WTC11 (cell line): Measurements from ENCODE around the gene KRTAP5-2.

Experiments used
- CBFB ChIP-seq: sonication (generic); formaldehyde crosslinking; IDR thresholded peaks from 2 replicates; pipeline ENCODE4 v1.8.1; 2022; ENCODE audit warnings: mild to moderate bottlenecking, low read depth, missing genetic modification reagents
- CDX4 ChIP-seq: fragments of 250-450 bp; sonication (Bioruptor Pico); IDR thresholded peaks from 2 replicates; pipeline ENCODE4 v1.9.0; 2021; ENCODE audit warnings: moderate library complexity, mild to moderate bottlenecking, inconsistent platforms, borderline replicate concordance
- CREB1 ChIP-seq: sonication (generic); formaldehyde crosslinking; IDR thresholded peaks from 2 replicates; pipeline ENCODE4 v1.8.0; 2023; ENCODE audit warnings: mild to moderate bottlenecking, missing genetic modification reagents
- CTCF ChIP-seq: fragments of 200-600 bp; IDR thresholded peaks from 2 replicates; pipeline ENCODE4 v1.8.0; 2022; ENCODE audit warnings: antibody characterized with exemption
- E2F1 ChIP-seq: sonication (generic); formaldehyde crosslinking; IDR thresholded peaks from 2 replicates; pipeline ENCODE4 v1.8.0; 2022; ENCODE audit warnings: mild to moderate bottlenecking, missing genetic modification reagents
- E2F4 ChIP-seq: sonication (generic); formaldehyde crosslinking; IDR thresholded peaks from 2 replicates; pipeline ENCODE4 v1.8.1; 2022; ENCODE audit warnings: low read depth, mild to moderate bottlenecking, moderate library complexity, missing genetic modification reagents, borderline replicate concordance
- ESRRA ChIP-seq: sonication (generic); formaldehyde crosslinking; IDR thresholded peaks from 2 replicates; pipeline ENCODE4 v1.8.1; 2022; ENCODE audit warnings: mild to moderate bottlenecking, missing genetic modification reagents, borderline replicate concordance
- FOXJ3 ChIP-seq: sonication (generic); formaldehyde crosslinking; IDR thresholded peaks from 2 replicates; pipeline ENCODE4 v1.9.0; 2021; ENCODE audit warnings: missing genetic modification reagents, mild to moderate bottlenecking, borderline replicate concordance
- FOXP1 ChIP-seq: sonication (generic); formaldehyde crosslinking; IDR thresholded peaks from 2 replicates; pipeline ENCODE4 v1.8.0; 2022; ENCODE audit warnings: missing genetic modification reagents, mild to moderate bottlenecking, moderate library complexity, borderline replicate concordance
- GABPB1 ChIP-seq: sonication (generic); formaldehyde crosslinking; IDR thresholded peaks from 2 replicates; pipeline ENCODE4 v1.8.1; 2023; ENCODE audit warnings: mild to moderate bottlenecking, missing genetic modification reagents
- MAX ChIP-seq: sonication (generic); formaldehyde crosslinking; IDR thresholded peaks from 2 replicates; pipeline ENCODE4 v1.8.0; 2022; ENCODE audit warnings: mild to moderate bottlenecking, missing genetic modification reagents
- NR2C2 ChIP-seq: sonication (generic); formaldehyde crosslinking; IDR thresholded peaks from 2 replicates; pipeline ENCODE4 v1.8.0; 2022; ENCODE audit warnings: mild to moderate bottlenecking, missing genetic modification reagents
- RELA ChIP-seq: sonication (generic); formaldehyde crosslinking; IDR thresholded peaks from 2 replicates; pipeline ENCODE4 v1.8.1; 2022; ENCODE audit warnings: missing genetic modification reagents, mild to moderate bottlenecking, borderline replicate concordance
- TCF7 ChIP-seq: sonication (generic); formaldehyde crosslinking; IDR thresholded peaks from 2 replicates; pipeline ENCODE4 v1.8.0; 2022; ENCODE audit warnings: mild to moderate bottlenecking, low read depth, missing genetic modification reagents, moderate library complexity

GRCh38 chr11:1604711-1605110 is 6.6 kb upstream of the KRTAP5-2 start:
- TF ChIP-seq CTCF (no peak), E2F1 (CRISPR knock-in tag) (no peak), MAX (CRISPR knock-in tag) (no peak), E2F4 (CRISPR knock-in tag) (no peak), TCF7 (CRISPR knock-in tag) (no peak), CDX4 (CRISPR knock-in tag) (no peak), ESRRA (CRISPR knock-in tag) (no peak), FOXP1 (CRISPR knock-in tag) (no peak), NR2C2 (CRISPR knock-in tag) (no peak), GABPB1 (CRISPR knock-in tag) (no peak), RELA (CRISPR knock-in tag) (no peak), FOXJ3 (CRISPR knock-in tag) (no peak), CREB1 (no peak), CBFB (CRISPR knock-in tag) (no peak)
